Measurements from ENCODE around the gene SAPCD2.
"Not testable (repeated sequence)": the region's sequence is repeated elsewhere in the genome, so short reads cannot be mapped to it uniquely, and the experiment has no call there.

Gene SAPCD2

GRCh38 chr9:137070201-137070905 is at the start of gene SAPCD2:
SAPCD2 (minus strand) TSS chr9:137070557; CDS start chr9:137070460, 97 bp downstream.
- DNase-seq (ENCODE audit: low read depth in 2 of 2): peak in 1 of 2 experiments; percentile 48

- DNase-seq (ENCODE audit: low read depth in 2 of 2): not testable (repeated sequence)
Observed at GRCh38 chr9:137118092-137118603, 47.8 kb upstream of the SAPCD2 start.

GRCh38 chr9:137117269-137117731 is 46.9 kb upstream of the SAPCD2 start:
- DNase-seq (ENCODE audit: low read depth in 2 of 2): no peak

GRCh38 chr9:137116728-137117127 is 46.4 kb upstream of the SAPCD2 start:
- DNase-seq (ENCODE audit: low read depth in 2 of 2): no peak

GRCh38 chr9:137116027-137116507 is 45.7 kb upstream of the SAPCD2 start:
- no peak for DNase-seq (ENCODE audit: low read depth in 2 of 2)

GRCh38 chr9:137115394-137116026 is 45.2 kb upstream of the SAPCD2 start:
- DNase-seq (ENCODE audit: low read depth in 2 of 2): no peak

GRCh38 chr9:137114613-137115393 is 44.4 kb upstream of the SAPCD2 start, which contains the start of gene DPP7:
DPP7 (minus strand) TSS chr9:137114733; CDS start chr9:137114713, 20 bp downstream.
- no peak for DNase-seq (ENCODE audit: low read depth in 2 of 2)

GRCh38 chr9:137114220-137114612 is 43.9 kb upstream of the SAPCD2 start:
- no peak for DNase-seq (ENCODE audit: low read depth in 2 of 2)

GRCh38 chr9:137113385-137114159 is 43.2 kb upstream of the SAPCD2 start:
- DNase-seq (ENCODE audit: low read depth in 2 of 2): no peak

GRCh38 chr9:137112564-137113384 is 42.4 kb upstream of the SAPCD2 start:
- DNase-seq (ENCODE audit: low read depth in 2 of 2): no peak

GRCh38 chr9:137111788-137112563 is 41.6 kb upstream of the SAPCD2 start:
- no peak for DNase-seq (ENCODE audit: low read depth in 2 of 2)

GRCh38 chr9:137110911-137111787 is 40.8 kb upstream of the SAPCD2 start:
- DNase-seq (ENCODE audit: low read depth in 2 of 2): no peak

- no peak for DNase-seq (ENCODE audit: low read depth in 2 of 2)
Observed at GRCh38 chr9:137110147-137110910, 40.0 kb upstream of the SAPCD2 start.

- DNase-seq (ENCODE audit: low read depth in 2 of 2): no peak
Observed at GRCh38 chr9:137109250-137110146, 39.1 kb upstream of the SAPCD2 start.

- DNase-seq (ENCODE audit: low read depth in 2 of 2): no peak
Observed at GRCh38 chr9:137108608-137109249, 38.4 kb upstream of the SAPCD2 start.

GRCh38 chr9:137107982-137108381 is 37.6 kb upstream of the SAPCD2 start:
- no peak for DNase-seq (ENCODE audit: low read depth in 2 of 2)
